C4-2B (cell line): ENCODE results near the gene ENG.
"Not testable (repeated sequence)": the region's sequence is repeated elsewhere in the genome, so short reads cannot be mapped to it uniquely, and the experiment has no call there.

Experiments used
- H3K27ac ChIP-seq: fragments of 450-650 bp; 2 replicates; pipeline ENCODE4 v1.5.1; 2017
- CTCF ChIP-seq: fragments of 450-650 bp; conservative IDR thresholded peaks from 2 replicates; pipeline ENCODE4 v1.5.1; 2017; ENCODE audit warnings: mild to moderate bottlenecking
- ZFX ChIP-seq: fragments of 450-650 bp; IDR thresholded peaks from 2 replicates; pipeline ENCODE4 v1.6.1; 2017

The ENG gene

GRCh38 chr9:127781806-127782205, 72.7 kb downstream of the ENG start:
- no peak overlapping the region for H3K27ac ChIP-seq
- no peak for TF ChIP-seq ZFX
- TF ChIP-seq CTCF = no peak

- not testable (repeated sequence) for H3K27ac ChIP-seq
Observed at GRCh38 chr9:127780909-127781308, 73.5 kb downstream of the ENG start.

- TF ChIP-seq ZFX (no peak), CTCF (no peak)
- no peak overlapping the region for H3K27ac ChIP-seq
Observed at GRCh38 chr9:127780126-127780885, 74.2 kb downstream of the ENG start.

DNA sequence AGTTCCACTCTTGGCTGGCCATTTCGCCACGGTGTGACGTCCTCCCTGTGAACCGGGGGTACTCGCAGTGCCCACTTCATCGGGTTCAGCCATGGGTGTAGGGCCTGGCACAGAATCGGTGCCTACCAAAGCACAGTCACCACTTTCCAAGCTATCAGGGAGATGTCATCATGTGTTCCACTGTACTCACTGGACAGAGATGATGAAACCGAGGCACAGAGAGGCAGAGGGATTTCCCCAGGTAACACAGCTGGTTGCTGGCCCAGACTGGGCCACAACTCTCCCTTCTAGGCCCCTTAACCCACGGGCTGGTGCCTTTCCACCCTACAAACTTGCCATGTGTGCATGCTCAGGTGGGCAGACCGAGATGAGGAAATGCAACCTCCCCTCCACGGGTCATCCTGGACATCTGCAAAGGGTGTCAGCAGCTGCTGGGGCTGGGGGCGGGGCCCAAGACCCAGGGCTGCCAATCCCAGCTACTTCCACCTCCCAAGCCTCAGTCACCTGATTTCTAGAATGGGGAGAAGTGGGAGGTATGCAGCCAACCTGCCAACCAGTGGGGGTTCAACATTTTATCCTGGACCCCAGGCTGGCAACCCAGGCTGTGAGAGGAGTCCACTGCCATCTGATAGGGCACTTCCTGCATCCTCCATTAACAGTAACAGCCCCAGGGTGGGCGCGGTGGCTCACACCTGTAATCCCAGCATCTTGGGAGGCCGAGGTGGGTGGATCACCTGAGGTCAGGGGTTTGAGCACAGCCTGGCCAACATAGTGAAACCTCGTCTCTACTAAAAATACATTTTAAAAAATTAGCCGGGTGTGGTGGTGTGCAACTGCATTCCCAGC, 75.1 kb downstream of the ENG start:
- TF ChIP-seq CTCF (no peak), ZFX (no peak)
- H3K27ac ChIP-seq = no peak overlapping the region

DNA sequence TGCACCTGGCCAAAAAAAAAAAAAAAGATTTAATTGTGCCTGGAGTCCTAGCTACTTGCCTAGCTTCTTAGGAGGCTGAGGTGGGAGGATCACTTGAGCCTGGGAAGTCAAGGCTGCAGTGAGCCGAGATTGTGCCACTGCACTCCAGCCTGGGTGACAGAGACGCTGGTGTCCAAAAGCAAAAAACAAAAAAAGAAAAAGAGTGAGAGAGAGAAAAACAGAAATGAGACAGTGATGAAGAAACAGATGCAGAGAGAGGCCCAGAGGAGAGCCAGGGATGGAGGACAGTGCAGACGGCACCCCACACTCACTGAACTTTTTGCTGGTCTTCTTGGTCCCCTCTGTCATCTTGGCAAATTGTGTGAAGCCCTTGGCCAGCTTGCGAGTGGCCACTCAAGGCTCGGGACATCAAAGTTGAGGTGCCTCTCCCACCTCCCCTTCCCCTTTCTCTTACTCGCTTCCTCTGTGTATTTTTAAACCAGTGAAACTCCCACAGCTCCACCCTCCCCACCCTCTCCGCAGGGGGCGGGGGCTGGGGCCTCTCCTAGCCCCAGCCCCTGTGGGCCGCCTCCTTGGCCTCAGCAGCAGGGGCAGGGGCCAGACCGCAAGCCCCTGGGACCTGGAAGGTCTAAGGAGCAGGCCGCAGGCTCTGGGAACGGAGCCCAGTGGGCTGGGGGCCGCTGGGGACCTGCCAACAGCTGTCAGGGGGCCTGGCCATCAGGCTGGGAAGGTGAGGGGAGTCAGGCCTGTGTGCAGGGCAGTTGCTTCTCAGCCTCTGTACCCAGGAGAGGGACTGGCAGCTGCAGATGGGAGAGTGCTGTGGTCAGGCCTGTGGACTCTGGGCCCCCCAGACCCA, 76.0 kb downstream of the ENG start, which contains the start of gene SH2D3C:
Gene SH2D3C (minus strand): TSS at position 387 of the 856 bp plus-strand sequence. CDS start 39 bp downstream, at position 348.
- TF ChIP-seq ZFX = no peak
- no peak for TF ChIP-seq CTCF
- H3K27ac ChIP-seq = no peak within 1 kb of the TSS

DNA sequence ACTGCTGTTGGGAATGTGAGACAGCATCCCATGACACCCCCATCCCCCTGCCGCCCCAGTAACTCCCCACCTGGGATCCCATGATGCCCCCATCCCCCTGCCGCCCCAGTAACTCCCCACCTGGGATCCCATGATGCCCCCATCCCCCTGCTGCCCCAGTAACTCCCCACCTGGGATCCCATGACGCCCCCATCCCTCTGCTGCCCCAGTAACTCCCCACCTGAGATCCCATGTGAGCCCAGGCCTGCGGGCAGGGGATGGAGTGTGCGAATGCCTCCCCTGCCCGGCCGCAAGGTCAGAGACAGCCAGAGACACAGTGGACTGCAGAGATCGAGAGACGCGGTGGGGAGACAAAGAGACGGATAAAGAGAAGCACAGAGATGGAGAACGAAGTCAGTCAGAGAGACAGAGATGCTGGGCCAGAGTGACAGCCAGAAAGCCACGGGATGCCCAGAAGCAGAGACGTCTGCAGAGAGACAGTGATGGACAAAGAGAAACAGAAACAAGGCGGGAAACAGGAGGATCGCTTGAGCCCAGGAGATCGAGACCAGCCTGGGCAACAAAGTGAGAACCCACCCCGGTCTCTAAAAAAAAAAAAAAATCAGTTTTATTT, 77.0 kb downstream of the ENG start:
- no peak overlapping the region for H3K27ac ChIP-seq
- TF ChIP-seq CTCF = no peak
- TF ChIP-seq ZFX = no peak

DNA sequence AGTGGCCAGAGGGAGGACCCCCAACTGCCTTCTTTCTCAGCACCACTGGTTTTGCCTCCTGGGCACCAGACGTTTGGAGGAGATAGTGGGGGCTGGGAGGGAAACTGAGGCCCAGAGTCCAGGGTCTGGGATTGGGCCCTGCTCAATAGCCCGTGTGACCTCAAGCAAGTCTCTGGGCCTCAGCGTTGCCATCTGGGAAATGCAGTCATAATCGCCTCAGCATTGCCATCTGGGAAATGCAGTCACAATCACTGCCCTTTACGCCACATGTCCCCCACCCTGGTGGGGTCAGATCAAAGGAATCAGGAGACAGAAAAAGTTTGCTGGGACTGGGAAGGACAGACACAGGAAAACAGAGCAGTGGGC, 77.6 kb downstream of the ENG start:
- no peak overlapping the region for H3K27ac ChIP-seq
- TF ChIP-seq ZFX (no peak), CTCF (no peak)
